Neural progenitor cell (in vitro differentiated cells): ENCODE results near the gene AUTS2.

ENCODE experiments used
- CTCF ChIP-seq: fragments of 200-600 bp; sonication (generic); IDR thresholded peaks from 2 replicates; pipeline ENCODE4 v1.5.1; 2017; ENCODE audit warnings: antibody characterized with exemption, mild to moderate bottlenecking
- EZH2phosphoT487 ChIP-seq: fragments of 200-600 bp; sonication (generic); IDR thresholded peaks from 2 replicates; pipeline ENCODE4 v1.6.1; 2017; ENCODE audit warnings: antibody characterized with exemption

GRCh38 chr7:70334871-70335270 lies 736.6 kb downstream of the AUTS2 start:
- no peak for TF ChIP-seq CTCF
- TF ChIP-seq EZH2phosphoT487 = no peak
